K562 (cell line): Measurements from ENCODE around the gene WDR70. TPM values are rescaled to one million over a fixed set of nuclear protein-coding genes. Genes with fewer than 3 reads are reported as not detected.

Experiments used
- CTBP1 ChIP-seq: fragments of 450-650 bp; IDR thresholded peaks from 2 replicates; pipeline ENCODE4 v1.6.1; 2016; ENCODE audit warnings: borderline replicate concordance
- SRSF9 ChIP-seq: fragments of 200-400 bp; formaldehyde crosslinking; IDR thresholded peaks from 2 replicates; pipeline ENCODE4 v1.6.1; 2017; ENCODE audit warnings: low read depth, low read length, borderline replicate concordance
- ZBTB11 ChIP-seq, 3 experiments: fragments of 200-800 bp in 1 of 3; fragments of 250-450 bp in 1 of 3; fragments of 450-650 bp in 1 of 3; sonication (Bioruptor Pico) in 1 of 3; sonication (Bioruptor generic) in 1 of 3; formaldehyde crosslinking in 1 of 3; IDR thresholded peaks; 2 replicates each; pipeline versions ENCODE4 v1.6.1 to v1.8.0; 2016 to 2022; ENCODE audit warnings: mild to moderate bottlenecking in 2 of 3, missing genetic modification characterization in 2 of 3, missing compliant biosample characterization in 1 of 3, moderate library complexity in 1 of 3
- ZMIZ1 ChIP-seq, 2 experiments: fragments of 150-350 bp in 1 of 2; IDR thresholded peaks; 2 replicates each; pipeline ENCODE4 v1.6.1; 2012 to 2016; ENCODE audit warnings: low read depth in 2 of 2, low read length in 2 of 2, mild to moderate bottlenecking in 1 of 2, moderate library complexity in 1 of 2
- polyA plus RNA-seq, 8 experiments: library from polyadenylated mRNA; depleted of rRNA in 4 of 8; stranded (reverse) in 5 of 8; unstranded in 3 of 8; fragments of >200 nt; fragmentation: Nextera tagmentation in 2 of 8; fragmentation: Illumina TruSeq in 1 of 8; extraction: Ambion mirVana in 2 of 8; extraction: Trizol in 1 of 8; gene quantifications; 2 replicates each; pipeline versions ENCODE4 v1.2.1 to v1.2.3, GENCODE V29; 2011 to 2014; ENCODE audit warnings: inconsistent platforms in 1 of 8, missing spikeins in 1 of 8
- total RNA-seq, 7 experiments: library from RNA; depleted of rRNA in 6 of 7; stranded (reverse); fragments of >200 nt in 6 of 7; fragmentation: Illumina TruSeq in 2 of 7; extraction: Trizol in 2 of 7; gene quantifications; 2 replicates each; pipeline versions ENCODE4 v1.2.1 to v1.2.3, GENCODE V29; 2011 to 2021; ENCODE audit warnings: low replicate concordance in 1 of 7

The WDR70 gene
- total and polyA plus RNA-seq, 9 of the 15 experiments (the other 6 are each of a cell fraction or from before 2014, with no cell fraction given): 16.8 to 46.6 (median 38.8) TPM

GRCh38 chr5:37717613-37718431, 338.7 kb downstream of the WDR70 start (continued):
- TF ChIP-seq SRSF9 (no peak), ZMIZ1 (IDR thresholded peaks at IDR 0.05; ENCODE audit: low read depth in 2 of 2, low read length in 2 of 2) (no peak), ZBTB11 (CRISPR knock-in tag; IDR thresholded peaks at IDR 0.05) (no peak), CTBP1 (no peak)
